ENCODE data around the gene SLC12A3.
"Not testable (repeated sequence)": the region's sequence is repeated elsewhere in the genome, so short reads cannot be mapped to it uniquely, and the experiment has no call there.

The SLC12A3 gene

GRCh38 chr16:56848955-56849689 is 15.9 kb upstream of the SLC12A3 start:
- peak; percentile 18 for DNase-seq

- no peak for DNase-seq
Measured at GRCh38 chr16:56849690-56850680, 15.0 kb upstream of the SLC12A3 start.

- no peak for DNase-seq
Measured at GRCh38 chr16:56851671-56852400, 13.2 kb upstream of the SLC12A3 start.

- no peak for DNase-seq
Measured at GRCh38 chr16:56852401-56852730, 12.6 kb upstream of the SLC12A3 start.

GRCh38 chr16:56852968-56853367 is 12.0 kb upstream of the SLC12A3 start:
- no peak for DNase-seq

GRCh38 chr16:56855201-56855600 is 9.8 kb upstream of the SLC12A3 start:
- no peak for DNase-seq

- no peak for DNase-seq
Measured at GRCh38 chr16:56855946-56856345, 9.1 kb upstream of the SLC12A3 start.

GRCh38 chr16:56856876-56857447 is 8.0 kb upstream of the SLC12A3 start:
- DNase-seq, result no peak

GRCh38 chr16:56858374-56858773 is 6.6 kb upstream of the SLC12A3 start:
- DNase-seq, result no peak

- no peak for DNase-seq
Measured at GRCh38 chr16:56859636-56860035, 5.4 kb upstream of the SLC12A3 start.

- no peak for DNase-seq
Measured at GRCh38 chr16:56860226-56861020, 4.6 kb upstream of the SLC12A3 start.

GRCh38 chr16:56861092-56861610 is 3.9 kb upstream of the SLC12A3 start:
- DNase-seq, result no peak

GRCh38 chr16:56861756-56862155 is 3.3 kb upstream of the SLC12A3 start:
- no peak for DNase-seq

- DNase-seq, result no peak
Measured at GRCh38 chr16:56862776-56863175, 2.2 kb upstream of the SLC12A3 start.

- no peak for DNase-seq
Measured at GRCh38 chr16:56865394-56866062, 521 bp downstream of the SLC12A3 start.

- peak; percentile 42 for DNase-seq
Measured at GRCh38 chr16:56866955-56867830, 2.2 kb downstream of the SLC12A3 start.

- DNase-seq, result no peak
Measured at GRCh38 chr16:56868175-56868574, 3.2 kb downstream of the SLC12A3 start.

GRCh38 chr16:56868766-56869165 is 3.8 kb downstream of the SLC12A3 start:
- DNase-seq, result not testable (repeated sequence)

GRCh38 chr16:56869513-56870275 is 4.7 kb downstream of the SLC12A3 start:
- no peak for DNase-seq
